HG03045 (cell line): ENCODE measurements around the gene LRRC75A.

Experiments
- ATAC-seq: cut with Tn5 transposase; IDR thresholded peaks from one replicate; pipeline ENCODE4 v1.9.1; 2021; ENCODE audit warnings: mild to moderate bottlenecking, moderate library complexity; ENCODE audit not compliant: unreplicated experiment

The LRRC75A gene

DNA sequence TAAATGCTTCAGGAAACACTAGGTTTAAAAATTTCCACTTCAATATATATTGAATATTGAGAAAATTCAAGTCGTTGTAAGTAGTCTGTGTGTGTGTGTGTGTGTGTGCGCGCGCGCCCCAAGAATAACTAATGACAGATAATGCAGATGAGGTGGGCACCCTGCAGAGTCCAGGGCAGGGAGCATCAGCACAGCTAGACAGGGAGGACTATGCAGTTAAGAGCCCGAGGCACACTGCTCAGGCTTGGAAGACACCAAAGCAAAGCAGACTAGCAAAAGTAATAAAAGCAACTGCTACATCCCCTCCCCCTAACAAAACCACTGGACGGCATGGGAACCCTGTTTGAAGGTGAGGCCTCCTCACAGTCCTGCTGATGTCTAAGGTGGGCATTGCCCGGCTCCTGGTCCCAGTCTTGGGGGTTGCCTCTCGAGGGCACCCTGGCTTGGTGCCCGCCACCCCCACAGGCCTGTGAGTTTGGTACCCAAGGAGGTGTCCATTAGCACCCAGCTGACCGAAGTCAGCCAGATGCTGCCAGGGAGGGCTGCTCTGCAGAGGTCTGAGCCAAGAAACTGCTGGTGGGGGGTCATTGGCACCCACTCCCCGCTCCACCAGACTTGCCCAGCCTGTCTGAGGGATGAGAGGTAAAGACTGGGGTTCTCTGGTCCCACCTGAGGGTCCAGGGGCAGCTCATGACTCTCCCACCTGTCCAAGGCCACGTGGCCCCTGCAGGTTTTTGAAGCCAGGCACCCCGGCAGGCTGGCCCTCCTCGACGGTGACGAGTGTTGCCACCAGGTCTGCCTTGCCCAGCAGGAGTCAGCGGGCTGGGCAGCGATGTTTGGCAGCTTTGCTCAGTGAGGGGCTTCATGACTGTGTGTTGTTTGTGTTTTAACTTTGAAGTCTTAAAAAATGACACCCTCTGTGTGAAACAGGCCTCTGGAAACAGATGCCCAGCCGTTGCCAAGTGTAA is 18.7 kb downstream of the LRRC75A start:
- no peak for ATAC-seq

DNA sequence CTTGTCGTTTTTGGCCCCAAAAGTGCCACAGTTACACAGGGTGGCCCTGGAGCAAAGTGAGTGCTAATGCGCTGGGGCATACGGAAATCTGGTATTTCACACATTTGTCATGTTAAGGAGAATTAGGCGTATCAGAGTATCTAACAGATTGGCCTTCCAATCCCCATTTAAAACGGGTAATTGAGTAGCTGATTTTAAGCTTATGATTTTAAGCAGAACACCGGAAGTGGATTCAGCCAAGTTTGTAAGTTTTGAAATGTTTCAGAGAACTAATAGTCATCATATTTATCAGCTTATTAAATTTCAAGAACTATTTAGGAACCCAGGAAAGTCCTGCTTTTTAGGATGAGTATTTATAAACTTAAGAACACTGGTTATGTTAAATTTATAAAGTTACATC is 19.5 kb downstream of the LRRC75A start:
- ATAC-seq: no peak

DNA sequence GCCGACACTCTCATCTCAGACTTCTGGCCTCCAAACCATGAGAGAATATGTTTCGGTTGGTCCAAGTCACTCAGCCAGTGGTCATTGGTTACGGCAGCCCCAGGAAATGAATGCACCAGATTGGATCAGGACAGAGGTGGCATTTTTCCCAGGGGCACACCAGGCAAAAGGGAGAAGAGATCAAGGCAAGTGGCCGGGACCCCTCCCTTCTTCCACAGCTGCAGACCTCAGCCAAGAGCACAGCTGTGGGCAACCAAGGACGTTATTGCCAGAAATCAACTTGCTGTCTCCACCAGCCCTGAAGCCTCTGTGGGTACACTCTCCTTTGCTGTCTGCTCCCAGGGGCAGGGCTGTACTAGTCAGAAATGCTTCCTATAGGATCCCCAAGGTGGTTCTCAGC is 20.7 kb downstream of the LRRC75A start:
- ATAC-seq: no peak

DNA sequence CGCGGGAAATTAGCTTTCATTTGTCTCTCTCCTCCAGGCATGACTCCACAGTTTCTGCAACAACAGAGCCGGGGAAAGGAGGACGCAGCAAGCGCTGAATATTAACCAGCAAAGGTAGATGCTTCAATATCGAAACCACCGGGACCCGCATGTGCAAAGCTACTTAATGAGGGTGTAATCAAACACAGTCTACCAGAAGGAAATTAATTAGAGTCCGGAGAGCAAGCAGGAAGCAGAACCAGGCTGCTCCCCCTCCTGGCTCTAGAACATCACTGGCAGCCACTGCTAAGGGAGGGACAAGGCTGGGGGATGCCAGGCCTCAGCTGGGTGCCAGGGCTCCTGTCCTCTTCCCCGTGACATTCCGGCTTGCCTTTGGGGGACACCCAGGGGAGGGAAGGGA is 21.7 kb downstream of the LRRC75A start:
- ATAC-seq: no peak

DNA sequence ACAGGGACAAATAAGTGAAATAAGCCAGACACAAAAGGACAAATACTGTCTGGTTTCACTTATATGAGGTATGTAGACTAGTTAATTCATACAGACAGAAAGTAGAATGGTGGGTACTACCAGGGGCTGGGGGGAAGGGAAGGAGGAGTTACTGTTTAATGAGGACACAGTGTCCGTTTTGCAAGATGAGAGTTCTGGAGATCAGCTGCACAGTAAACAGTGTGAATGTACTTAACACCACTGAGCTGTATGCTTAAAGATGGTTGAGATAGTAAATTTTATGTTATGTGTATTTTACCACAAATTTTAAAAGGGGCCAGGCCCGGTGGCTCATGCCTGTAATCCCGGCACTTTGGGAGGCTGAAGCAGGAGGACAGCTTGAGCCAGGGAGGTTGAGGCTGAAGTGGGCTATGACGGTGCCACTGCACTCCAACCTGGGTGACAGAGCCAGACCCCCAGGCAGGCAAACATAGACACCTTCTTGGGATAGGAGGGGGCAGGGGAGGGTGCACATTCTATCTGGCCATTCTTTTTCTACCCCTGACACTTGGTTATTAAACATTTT is 23.5 kb downstream of the LRRC75A start:
- no peak for ATAC-seq

DNA sequence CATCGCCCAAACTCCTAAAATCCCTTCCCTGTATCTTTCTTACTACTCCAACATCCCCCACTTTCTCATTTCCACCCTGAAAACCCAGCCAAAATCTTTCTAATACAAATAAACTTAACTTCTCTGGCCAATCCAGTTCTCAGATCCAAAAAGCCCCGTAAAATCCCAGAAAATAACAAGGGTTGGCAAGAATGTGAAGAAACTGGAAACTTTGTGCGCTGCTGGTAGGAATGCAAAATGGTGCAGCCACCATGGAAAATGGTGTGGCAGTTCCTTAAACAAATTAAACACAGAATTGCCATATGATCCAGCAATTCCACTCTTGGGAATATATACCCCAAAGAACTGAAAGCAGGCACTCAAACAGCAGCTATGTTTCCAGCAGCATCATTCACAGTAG is 24.1 kb downstream of the LRRC75A start:
- ATAC-seq: no peak

DNA sequence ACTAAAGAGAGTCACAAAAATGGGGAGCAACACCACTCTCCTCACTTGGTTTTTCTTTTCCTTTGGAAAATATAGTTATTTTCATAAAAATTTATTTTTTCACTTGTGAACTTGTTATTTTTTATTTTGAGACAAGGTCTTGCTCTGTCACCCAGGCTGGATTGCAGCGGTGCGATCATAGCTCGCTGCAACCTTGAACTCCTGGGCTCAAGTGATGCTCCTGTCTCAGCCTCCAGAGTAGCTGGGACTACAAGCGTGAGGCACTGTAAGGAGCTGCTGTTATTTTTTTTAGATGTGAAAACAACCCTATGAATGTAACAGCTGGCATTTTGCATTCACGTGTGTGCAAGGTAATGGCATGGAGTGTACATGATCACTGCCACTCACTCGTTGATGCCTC is 24.9 kb downstream of the LRRC75A start:
- ATAC-seq: no peak

DNA sequence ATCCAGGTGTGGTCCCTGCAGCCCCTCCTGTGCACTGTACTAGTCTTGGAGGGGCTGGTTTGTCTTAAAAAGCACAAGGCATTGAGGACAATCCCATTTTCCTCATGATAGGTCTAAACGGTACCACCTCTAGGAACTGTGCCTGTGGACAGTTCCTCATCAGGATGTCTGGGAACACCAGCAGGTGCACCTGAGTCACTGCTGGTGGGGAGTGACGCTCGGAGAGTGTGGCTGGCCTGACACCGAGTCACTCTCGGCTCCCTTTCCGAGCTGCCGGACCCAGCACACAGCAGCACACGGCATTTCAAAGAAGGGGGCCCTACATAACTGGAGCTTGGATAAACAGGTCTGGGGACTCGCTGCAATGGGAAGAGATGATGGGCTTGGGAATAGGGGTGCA is 25.6 kb downstream of the LRRC75A start:
- no peak for ATAC-seq

DNA sequence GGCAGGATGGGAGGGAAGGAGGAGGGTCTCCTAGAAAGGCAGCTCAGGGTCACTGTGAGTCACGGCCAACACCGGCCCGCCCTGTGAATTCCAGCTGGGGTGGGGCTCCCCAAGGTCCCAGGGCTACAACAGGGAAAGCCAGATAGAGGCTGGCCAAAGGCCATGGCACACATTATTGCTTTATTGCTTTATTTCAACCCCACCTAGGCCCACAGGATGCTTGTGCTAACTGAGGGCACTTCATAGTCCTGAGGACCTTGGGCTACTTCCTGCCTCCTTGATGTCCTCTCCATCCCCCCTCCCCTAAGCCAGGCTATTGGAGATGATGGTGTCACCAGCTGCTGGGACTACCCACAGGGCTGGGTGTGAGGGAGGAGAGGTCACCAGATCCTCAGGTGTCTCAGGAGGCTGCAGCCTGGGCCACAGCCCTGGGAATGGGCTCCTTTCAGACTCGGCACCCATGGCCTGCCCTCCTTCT is 26.1 kb downstream of the LRRC75A start:
- ATAC-seq: no peak

DNA sequence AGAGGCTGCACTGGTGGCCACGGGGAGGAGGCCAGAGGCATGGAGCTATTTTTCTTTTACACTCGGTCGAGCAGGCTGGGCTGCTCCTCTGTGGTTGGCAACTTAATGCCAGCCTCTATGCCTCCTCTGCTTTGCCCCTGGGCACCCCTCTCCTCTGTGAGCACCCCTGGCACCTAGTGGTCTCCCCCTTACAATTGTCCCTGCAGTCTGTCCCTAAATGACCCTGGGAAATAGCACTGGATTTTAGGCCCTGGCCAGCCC is 27.0 kb downstream of the LRRC75A start:
- ATAC-seq: no peak

DNA sequence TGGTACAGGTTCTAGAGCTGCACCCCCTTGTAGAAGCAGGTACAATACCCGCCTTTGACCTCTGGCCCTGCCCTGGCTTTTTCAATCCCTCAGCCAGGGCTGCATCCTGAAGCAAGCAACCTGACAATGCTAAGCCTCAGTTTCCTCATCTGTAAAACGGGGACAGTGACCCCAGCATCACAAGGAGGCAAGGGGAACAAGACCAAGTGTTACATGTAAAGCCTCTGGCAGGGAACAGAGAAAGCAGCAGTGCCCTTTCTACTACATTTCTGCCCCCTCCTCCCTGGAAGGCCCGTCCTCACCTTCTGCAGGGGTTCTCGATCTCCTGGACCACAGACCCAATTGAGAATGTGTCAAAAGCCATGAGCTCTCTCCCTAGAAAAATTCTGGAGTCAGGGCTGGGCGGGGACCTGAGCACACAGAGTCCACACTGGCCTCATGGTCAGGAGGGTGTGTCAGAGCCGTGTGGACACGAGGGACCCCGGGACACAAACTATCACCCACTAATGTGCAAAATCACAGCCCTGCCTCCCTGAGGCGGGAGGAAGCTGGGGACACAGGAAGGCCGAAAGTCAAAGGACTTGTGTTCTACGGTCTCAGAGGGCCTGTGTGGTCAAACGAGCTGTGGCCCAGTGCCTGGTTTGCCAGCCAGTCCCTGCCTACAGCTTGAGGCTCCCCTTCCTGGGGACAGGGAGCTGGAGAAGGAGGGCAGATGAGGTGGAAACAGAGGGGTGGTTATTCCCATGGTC is 27.5 kb downstream of the LRRC75A start:
- ATAC-seq: no peak

DNA sequence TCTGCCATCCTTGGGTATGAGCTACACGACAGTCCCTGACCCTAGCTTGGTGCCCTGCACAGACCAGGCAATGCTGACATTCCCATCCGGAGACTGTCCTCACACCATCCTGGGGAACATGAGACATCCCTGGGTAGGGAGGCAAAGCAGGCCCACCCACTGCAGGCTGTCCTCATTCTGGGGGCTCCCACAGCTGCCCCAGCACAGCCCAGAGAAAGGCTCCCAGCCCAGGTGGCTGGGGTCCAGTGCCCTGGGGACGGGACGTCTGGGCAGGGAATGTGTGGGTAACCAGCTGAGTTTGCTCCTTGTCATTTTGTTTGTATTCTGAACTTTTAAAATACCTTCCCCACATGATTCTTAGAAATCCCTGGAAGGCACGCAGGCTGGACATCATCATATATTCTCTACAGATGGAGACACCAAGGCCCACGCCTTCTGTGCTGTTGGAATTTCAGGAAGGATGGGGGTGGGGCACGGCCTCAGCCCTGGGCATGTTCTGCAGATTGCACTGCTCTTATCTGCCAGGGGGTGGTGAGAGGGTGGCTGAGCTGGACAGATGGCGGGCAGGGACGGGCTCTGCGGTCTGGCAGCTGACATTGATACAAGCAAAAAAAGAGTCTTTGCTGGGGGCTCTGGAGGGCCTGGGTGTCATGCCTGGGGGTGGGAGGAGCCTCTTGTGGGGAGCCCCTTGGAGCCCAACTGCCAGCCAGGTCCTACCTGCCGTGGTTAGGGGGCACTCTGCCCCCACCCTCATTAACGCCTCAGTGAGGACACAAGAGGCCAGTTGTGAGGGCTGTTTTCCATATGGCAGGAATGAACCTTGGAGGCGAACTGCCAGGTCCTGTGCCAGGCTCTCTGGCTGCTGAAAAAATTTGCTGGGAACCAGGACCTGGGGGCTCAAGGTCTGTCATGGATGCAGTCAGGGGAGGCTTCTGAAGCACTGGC is 28.4 kb downstream of the LRRC75A start:
- no peak for ATAC-seq

DNA sequence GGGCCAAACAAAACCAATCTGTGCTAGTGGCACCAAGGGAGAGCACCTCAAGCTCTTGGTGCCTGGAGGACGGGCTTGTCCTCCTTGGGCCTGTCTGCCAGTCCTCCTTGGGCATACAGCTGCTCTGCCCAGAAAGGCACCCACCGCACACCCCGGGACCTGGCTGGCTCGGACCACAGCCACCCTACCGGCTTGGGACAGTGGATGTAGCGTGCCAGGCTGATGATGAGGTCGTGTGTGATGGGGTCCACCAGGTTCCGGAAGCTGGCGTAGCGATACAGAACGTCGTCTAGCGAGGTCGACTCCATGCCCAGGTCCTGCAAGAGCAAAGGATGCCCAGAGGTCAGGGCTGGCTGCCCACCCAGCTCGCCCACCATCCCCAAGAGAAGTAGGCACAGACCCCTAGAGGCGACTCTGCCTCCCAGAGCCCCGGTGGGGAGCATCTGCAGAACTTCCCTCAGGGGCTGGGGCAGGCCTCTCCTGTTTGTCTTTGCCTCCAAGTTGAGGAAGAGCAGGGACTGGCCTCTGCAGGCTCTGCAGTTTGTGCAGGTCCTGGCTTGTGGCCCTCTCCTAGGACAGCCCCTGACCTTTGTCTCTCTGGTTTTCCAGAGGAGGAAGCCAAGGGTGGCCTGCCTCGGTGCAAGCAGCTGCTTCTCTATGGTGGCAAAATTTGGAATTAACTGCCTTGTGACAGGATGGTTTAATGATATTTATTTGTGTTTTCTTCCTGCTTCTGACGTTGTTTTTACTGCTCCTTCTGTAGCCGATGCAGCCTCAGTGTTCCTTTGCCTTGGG is 29.7 kb downstream of the LRRC75A start:
- ATAC-seq: no peak

DNA sequence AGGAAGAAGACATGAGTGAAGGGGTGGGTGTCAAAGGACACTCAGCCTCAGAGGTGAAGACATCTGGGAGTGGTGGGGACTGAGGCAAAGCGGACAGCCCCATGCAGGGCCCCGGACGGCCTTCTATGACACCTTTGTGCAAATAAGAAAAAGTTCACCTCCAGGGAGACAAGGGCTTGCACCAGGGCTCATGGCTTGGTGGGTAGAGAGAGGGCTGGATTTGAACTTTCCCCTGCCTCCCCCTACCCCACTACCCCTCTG is 30.5 kb downstream of the LRRC75A start:
- ATAC-seq: no peak

DNA sequence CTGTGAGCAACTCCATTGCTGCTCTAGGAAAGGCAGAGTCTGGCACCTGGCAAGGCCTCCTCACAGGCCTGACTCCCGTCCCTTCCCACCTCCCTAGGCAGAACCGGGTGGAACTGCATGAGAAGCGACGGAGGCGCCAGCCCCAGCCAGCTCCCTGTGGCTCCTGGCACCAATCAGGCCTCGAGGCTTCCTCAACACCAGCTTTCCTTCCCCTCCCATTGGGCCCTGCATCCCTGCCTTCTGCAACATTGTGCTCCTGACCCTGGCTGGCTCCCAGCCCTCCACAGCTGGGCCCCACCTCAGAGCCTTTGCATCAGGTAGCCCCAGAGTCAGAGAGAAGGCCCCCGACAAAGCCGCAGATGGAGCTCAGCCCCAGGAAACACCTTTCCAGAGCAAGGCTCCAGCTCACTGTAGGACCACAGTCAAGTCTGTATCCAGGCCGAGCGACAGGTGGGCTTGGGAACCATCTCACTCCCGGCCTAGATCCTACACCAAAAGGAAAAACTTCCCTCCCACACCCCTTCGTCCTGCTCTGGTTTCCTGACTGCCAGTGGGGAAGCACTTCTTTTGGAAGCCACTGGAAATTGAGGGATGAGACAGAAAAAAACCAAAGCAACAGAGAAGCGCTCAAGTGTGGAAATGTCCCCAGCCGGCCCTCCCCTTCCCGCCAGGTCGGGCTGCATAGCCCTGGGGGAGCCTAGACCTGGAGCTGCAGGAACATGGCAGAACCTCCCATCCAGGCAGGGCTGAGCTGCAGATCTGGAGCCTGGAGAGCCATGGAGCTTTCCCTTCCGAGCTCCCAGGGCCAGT is 31.0 kb downstream of the LRRC75A start:
- no peak for ATAC-seq

DNA sequence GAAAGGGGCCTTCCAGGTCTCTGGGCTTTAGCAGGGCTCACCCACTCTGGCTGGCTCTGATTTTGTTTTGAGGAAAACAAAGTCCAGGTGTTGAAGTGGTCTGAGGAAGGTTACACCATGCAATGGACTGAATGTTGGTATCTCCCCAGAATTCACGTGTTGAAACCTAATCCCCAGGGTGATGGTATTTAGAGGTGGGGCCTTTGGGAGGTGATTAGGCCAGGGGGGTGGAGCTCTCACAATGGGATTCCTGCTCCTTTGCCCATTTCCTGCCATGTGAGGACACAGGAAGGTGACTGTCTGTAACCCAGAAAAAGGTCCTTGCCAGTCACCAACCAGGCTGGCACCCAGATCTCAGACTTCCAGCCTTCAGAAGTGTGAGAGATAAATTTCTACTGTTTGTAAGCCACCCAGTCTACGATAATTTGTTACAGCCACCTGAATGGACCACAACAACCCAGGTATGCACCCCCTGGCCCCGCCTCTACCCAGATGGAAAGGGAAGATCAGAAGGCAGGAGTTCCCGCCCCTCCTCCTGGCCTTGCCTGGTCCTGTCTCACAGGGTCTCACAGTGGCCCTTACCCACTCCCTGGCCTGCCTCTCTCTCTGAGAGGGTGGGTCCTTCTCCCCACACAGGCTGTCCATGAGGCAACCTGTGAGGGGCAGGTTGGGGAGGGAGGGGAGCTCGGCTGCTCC is 32.0 kb downstream of the LRRC75A start:
- no peak for ATAC-seq

DNA sequence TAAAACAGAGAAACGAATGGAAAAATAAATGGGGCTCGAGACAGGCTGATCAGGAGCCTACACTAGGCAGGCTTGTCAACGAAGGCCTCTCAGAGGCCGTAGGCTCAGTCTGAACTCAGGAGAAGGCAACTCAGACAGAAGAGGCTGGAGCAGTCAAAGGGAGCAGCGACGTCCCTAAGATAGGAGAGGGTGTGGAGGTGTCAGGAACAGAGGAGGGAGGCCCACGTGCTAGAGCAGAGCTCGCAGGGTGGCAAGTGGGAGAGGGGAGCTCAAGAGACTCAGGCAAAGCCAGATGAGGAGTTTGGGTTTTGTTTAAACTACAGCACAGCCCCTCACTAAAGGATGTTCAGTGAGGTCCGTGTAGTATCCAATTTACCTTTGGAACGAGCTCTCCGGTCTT is 32.7 kb downstream of the LRRC75A start:
- ATAC-seq: no peak

DNA sequence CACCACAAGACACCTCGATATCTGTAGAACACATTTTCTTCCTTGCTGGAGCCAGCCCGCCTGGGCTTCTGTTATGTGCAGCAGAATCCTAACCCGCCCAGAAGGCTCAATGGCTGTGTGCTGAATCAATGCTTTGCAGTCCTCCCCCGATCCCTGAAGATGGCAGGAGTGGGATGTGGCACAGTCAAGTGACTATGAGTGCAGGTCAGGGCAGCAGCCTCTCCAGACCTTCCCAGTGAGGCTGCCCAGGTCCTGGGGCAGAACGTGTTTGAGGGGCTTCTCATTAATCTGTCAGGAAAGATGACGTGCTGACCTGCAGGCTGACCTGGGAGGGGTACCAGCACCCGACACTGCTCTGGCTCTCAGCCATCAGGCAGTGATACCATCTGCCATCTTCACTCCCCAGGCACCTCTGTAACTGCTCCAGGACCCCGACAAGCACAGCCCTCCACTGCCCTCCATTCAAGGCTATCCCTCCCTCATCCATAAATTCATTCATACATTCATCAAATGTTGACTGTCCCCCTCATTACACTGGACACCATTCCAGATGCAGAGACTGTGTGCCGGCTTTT is 35.2 kb downstream of the LRRC75A start:
- no peak for ATAC-seq
